ELF-1 (cell line): ENCODE measurements around the gene ST3GAL2.
"Not testable (repeated sequence)": the region's sequence is repeated elsewhere in the genome, so short reads cannot be mapped to it uniquely, and the experiment has no call there.

Experiments
- DNase-seq: peaks from one replicate; pipeline ENCODE4 v3.0.0-alpha.2; 2016; ENCODE audit warnings: low read depth, low spot score

Gene ST3GAL2

GRCh38 chr16:70417661-70418060, 21.2 kb downstream of the ST3GAL2 start:
- no peak for DNase-seq

- DNase-seq = no peak
These were observed 21.9 kb downstream of the ST3GAL2 start for GRCh38 chr16:70416748-70417616.

- not testable (repeated sequence) for DNase-seq
These were observed 25.3 kb downstream of the ST3GAL2 start for GRCh38 chr16:70413572-70413971.

- no peak for DNase-seq
These were observed 26.5 kb downstream of the ST3GAL2 start for GRCh38 chr16:70412385-70412784.

GRCh38 chr16:70410734-70411133, 28.2 kb downstream of the ST3GAL2 start:
- no peak for DNase-seq

- DNase-seq = peak; percentile 43
These were observed 31.1 kb downstream of the ST3GAL2 start for GRCh38 chr16:70407811-70408274.

- DNase-seq = not testable (repeated sequence)
These were observed 32.8 kb downstream of the ST3GAL2 start for GRCh38 chr16:70406104-70406503.

- DNase-seq = no peak
These were observed 35.8 kb downstream of the ST3GAL2 start for GRCh38 chr16:70402916-70403659.

GRCh38 chr16:70399951-70400350, 38.9 kb downstream of the ST3GAL2 start:
- DNase-seq = no peak

- DNase-seq = no peak
These were observed 39.5 kb downstream of the ST3GAL2 start for GRCh38 chr16:70399381-70399780.

GRCh38 chr16:70398177-70398743, 40.6 kb downstream of the ST3GAL2 start:
- no peak for DNase-seq

- DNase-seq = peak; percentile 79
These were observed 42.5 kb downstream of the ST3GAL2 start for GRCh38 chr16:70396246-70396904.

GRCh38 chr16:70395345-70395901, 43.5 kb downstream of the ST3GAL2 start:
- DNase-seq = peak; percentile 85

GRCh38 chr16:70394853-70395252, 44.0 kb downstream of the ST3GAL2 start:
- no peak for DNase-seq

GRCh38 chr16:70393662-70394061, 45.2 kb downstream of the ST3GAL2 start:
- no peak for DNase-seq

GRCh38 chr16:70392606-70393005, 46.3 kb downstream of the ST3GAL2 start:
- no peak for DNase-seq

- no peak for DNase-seq
These were observed 46.9 kb downstream of the ST3GAL2 start for GRCh38 chr16:70391881-70392481.

GRCh38 chr16:70391446-70391845, 47.5 kb downstream of the ST3GAL2 start:
- DNase-seq = no peak

- DNase-seq = no peak
These were observed 48.1 kb downstream of the ST3GAL2 start for GRCh38 chr16:70390774-70391173.

GRCh38 chr16:70388006-70388680, 50.8 kb downstream of the ST3GAL2 start:
- no peak for DNase-seq
